Measurements from ENCODE around the gene C10orf62. TPM values are rescaled to one million over a fixed set of nuclear protein-coding genes. Genes with fewer than 3 reads are reported as not detected.

Gene C10orf62, protein sequence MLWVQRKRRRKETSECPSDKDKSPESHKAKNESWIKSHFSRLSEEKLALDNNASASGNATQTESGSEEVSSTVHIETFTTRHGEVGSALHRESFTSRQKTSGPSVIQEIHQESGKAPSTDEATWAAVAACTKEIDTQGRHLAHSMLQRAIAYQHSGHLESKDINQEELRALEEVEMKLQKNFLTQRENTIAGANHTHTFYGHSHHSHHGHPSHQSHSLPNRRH
- 0.29 and 0.36 TPM in 2 replicates for total RNA-seq

DNA sequence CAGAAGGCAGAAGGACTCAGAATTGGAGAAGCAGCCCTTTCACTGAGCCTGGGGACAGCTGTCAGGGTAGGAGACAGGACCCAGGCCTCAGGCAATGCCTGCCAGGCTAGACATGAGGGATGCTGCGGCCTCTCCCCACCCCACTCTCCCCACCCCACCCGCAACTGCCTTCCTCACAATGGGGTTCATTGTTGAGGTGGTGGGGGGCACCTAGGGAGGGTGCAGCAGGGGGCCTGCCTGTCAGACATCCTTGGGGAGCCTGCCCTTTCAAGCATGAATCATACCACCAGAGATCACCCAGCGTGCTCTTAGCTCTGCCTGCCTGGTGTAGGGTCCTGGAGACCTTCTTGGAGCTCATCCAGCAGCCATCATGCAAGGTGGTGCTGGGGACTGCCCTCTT lies at the start of gene C10orf62:
Gene C10orf62, plus strand, starts transcription at position 243 of the 400 bp plus-strand sequence. CDS start 177 bp downstream, outside the sequence.
- no peaks in the 10 kb centered on the region for H3K36me3 ChIP-seq (ENCODE audit: insufficient read depth, low read length)
- no peak within 1 kb of the TSS for H3K4me3 ChIP-seq (ENCODE audit: insufficient read depth, low read length)
- DNase-seq (ENCODE audit: insufficient read length, low spot score, missing footprints) = no peak
- H2AFZ ChIP-seq (ENCODE audit: low read length) = no peak within 1 kb of the TSS
- H3K9me3 ChIP-seq (ENCODE audit: low read depth, low read length) = no peaks in the 10 kb centered on the region
- TF ChIP-seq, protein P1, sequence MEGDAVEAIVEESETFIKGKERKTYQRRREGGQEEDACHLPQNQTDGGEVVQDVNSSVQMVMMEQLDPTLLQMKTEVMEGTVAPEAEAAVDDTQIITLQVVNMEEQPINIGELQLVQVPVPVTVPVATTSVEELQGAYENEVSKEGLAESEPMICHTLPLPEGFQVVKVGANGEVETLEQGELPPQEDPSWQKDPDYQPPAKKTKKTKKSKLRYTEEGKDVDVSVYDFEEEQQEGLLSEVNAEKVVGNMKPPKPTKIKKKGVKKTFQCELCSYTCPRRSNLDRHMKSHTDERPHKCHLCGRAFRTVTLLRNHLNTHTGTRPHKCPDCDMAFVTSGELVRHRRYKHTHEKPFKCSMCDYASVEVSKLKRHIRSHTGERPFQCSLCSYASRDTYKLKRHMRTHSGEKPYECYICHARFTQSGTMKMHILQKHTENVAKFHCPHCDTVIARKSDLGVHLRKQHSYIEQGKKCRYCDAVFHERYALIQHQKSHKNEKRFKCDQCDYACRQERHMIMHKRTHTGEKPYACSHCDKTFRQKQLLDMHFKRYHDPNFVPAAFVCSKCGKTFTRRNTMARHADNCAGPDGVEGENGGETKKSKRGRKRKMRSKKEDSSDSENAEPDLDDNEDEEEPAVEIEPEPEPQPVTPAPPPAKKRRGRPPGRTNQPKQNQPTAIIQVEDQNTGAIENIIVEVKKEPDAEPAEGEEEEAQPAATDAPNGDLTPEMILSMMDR (IDR thresholded peaks at IDR 0.05; ENCODE audit: extremely low read depth, low read depth, low read length) = no peak
- H3K27ac ChIP-seq (ENCODE audit: low read depth, low read length) = no peak within 1 kb of the TSS
- no peaks in the 10 kb centered on the region for H4K20me1 ChIP-seq (ENCODE audit: insufficient read depth, low read length)
- no peaks in the 10 kb centered on the region for H3K79me2 ChIP-seq (ENCODE audit: insufficient read depth, low read length)
- H3K27me3 ChIP-seq (ENCODE audit: insufficient read depth, low read length) = no peaks in the 10 kb centered on the region
- H3K4me2 ChIP-seq (ENCODE audit: insufficient read depth, low read length) = no peak within 1 kb of the TSS
- peaks cover 8% of the 10 kb centered on the region for H3K4me1 ChIP-seq (ENCODE audit: insufficient read depth, low read length)

DNA sequence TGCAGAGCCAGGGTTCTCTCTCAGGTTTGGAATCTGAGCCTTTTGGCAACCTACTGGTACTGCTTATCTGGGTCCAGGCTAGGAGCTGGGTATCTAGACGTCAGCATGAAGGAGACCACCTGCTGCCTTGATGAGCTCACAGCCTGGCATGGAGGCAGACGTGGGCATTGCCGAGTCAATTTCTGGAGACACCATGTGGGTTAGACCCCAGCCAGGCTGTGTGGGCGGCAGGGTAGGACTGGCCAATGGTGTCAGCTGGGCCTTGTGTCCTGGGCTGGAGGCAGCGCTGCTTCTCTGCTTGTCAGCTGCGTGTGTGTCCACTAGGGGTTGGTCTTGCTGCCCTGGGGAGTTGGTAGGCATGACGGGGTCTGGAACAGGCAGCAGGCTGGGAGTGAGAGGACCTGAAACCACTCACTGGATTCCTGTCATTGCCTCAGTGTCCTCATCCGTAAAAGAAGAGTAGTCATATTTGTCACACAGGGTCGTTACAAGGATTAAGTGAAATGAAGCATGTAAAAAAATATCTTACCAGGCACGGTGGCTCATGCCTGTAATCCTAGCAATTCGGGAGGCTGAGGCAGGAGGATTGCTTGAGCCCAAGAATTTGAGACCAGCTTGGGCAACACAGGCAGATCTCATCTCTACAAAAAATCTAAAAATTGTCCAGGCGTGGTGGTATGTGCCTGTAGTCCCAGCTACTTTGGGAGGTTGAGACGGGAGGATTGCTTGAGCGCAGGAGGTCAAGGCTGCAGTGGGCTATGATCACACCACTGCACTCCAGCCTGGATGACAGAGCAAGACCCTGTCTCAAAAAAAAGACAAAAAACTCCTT lies 48.6 kb upstream of the C10orf62 start:
- H3K79me2 ChIP-seq (ENCODE audit: insufficient read depth, low read length) = peaks cover 26% of the 10 kb centered on the region
- peak; percentile 80 for DNase-seq (ENCODE audit: insufficient read length, low spot score, missing footprints)
- H3K4me2 ChIP-seq (ENCODE audit: insufficient read depth, low read length) = peak overlapping the region; percentile 34
- H3K27me3 ChIP-seq (ENCODE audit: insufficient read depth, low read length) = no peaks in the 10 kb centered on the region
- no peaks in the 10 kb centered on the region for H3K36me3 ChIP-seq (ENCODE audit: insufficient read depth, low read length)
- TF ChIP-seq, protein P1 (IDR thresholded peaks at IDR 0.05; ENCODE audit: extremely low read depth, low read depth, low read length) = no peak
- H2AFZ ChIP-seq (ENCODE audit: low read length) = no peak overlapping the region
- peak overlapping the region; percentile 67 for H3K27ac ChIP-seq (ENCODE audit: low read depth, low read length)
- peaks cover 61% of the 10 kb centered on the region for H3K4me1 ChIP-seq (ENCODE audit: insufficient read depth, low read length)
- no peaks in the 10 kb centered on the region for H4K20me1 ChIP-seq (ENCODE audit: insufficient read depth, low read length)
- no peaks in the 10 kb centered on the region for H3K9me3 ChIP-seq (ENCODE audit: low read depth, low read length)
- H3K4me3 ChIP-seq (ENCODE audit: insufficient read depth, low read length) = no peak overlapping the region

DNA sequence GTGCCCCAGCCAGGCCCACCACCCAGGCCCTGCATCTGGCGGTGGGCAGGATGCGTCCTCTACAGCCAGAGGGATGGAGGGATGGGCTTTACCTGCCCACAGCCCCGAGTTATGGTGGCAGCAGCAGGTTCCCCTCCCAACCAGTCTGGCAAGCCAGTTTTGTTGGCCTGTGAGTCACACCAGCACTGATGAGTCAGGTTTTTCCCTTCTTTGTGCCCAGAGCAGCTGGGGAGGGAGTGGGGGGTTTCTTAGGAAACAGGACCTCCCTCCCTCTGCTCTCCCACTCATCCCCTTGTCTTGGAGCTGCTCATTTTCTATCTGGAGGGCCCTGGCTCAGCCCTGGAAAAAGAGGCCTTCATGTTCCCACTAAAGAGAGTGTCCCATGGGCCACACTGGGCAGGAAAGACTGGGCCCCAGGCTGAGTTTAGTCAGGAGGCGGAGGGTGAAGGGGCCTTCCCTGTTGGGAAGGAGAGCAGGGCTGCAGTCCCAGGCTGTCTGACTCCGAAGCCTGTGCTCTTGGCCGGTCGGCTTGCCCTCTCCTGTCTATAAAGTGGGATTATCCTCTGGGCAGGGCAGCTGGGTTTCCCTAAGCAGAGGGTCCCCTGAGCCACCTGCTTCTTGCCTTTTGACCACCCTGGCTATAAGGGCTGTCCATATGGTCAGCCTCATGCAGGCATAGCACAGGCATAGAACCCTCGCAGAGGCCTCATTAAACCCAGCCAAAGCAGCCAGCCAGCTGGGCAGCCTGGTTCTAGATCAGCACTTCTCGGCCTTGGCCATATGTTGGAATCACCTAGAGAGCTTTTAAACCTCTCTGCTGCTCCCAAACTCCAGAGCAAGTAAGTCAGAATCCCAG lies 47.1 kb upstream of the C10orf62 start:
- Histone ChIP-seq H3K9me3 (ENCODE audit: low read depth, low read length) (no peaks in the 10 kb centered on the region), H3K27ac (ENCODE audit: low read depth, low read length) (peak overlapping the region; percentile 96), H4K20me1 (ENCODE audit: insufficient read depth, low read length) (peaks cover 3% of the 10 kb centered on the region), H3K4me1 (ENCODE audit: insufficient read depth, low read length) (peaks cover 61% of the 10 kb centered on the region), H2AFZ (ENCODE audit: low read length) (peak overlapping the region; percentile 79), H3K4me3 (ENCODE audit: insufficient read depth, low read length) (peak overlapping the region; percentile 35), H3K36me3 (ENCODE audit: insufficient read depth, low read length) (no peaks in the 10 kb centered on the region), H3K27me3 (ENCODE audit: insufficient read depth, low read length) (no peaks in the 10 kb centered on the region), H3K79me2 (ENCODE audit: insufficient read depth, low read length) (peaks cover 26% of the 10 kb centered on the region), H3K4me2 (ENCODE audit: insufficient read depth, low read length) (peak overlapping the region; percentile 77)
- TF ChIP-seq, protein P1 (IDR thresholded peaks at IDR 0.05; ENCODE audit: extremely low read depth, low read depth, low read length) = no peak
- DNase-seq (ENCODE audit: insufficient read length, low spot score, missing footprints) = peak; percentile 93
